GM23338 (cell line): ENCODE results near the gene AAMDC. TPM values are rescaled to one million over a fixed set of nuclear protein-coding genes. Genes with fewer than 3 reads are reported as not detected.

Experiments
- ATAC-seq: fragments of 200-7000 bp; cut with Tn5 transposase; 3 replicates; pipeline ENCODE4 v1.9.1; 2020
- DNase-seq: peaks from one replicate; pipeline ENCODE4 v3.0.0-alpha.2; 2015; ENCODE audit warnings: low spot score
- H2AFZ ChIP-seq: fragments of 200-600 bp; sonication (generic); 2 replicates; pipeline ENCODE4 v1.8.0; 2016; ENCODE audit warnings: antibody characterized with exemption, mild to moderate bottlenecking, moderate library complexity
- H3F3A ChIP-seq: fragments of 200-600 bp; sonication (generic); replicated peaks from 2 replicates; pipeline ENCODE4 v1.8.0; 2017; ENCODE audit warnings: antibody characterized with exemption, mixed run types, low read depth
- H3K27ac ChIP-seq: fragments of 200-600 bp; sonication (generic); 2 replicates; pipeline ENCODE4 v1.6.1; 2016; ENCODE audit warnings: low read depth
- H3K27me3 ChIP-seq: fragments of 200-600 bp; sonication (generic); 2 replicates; pipeline ENCODE4 v1.8.0; 2016; ENCODE audit warnings: mild to moderate bottlenecking, mixed run types, moderate library complexity; ENCODE audit not compliant: insufficient read depth
- H3K36me3 ChIP-seq: fragments of 200-600 bp; sonication (generic); 2 replicates; pipeline ENCODE4 v1.8.0; 2016; ENCODE audit warnings: mild to moderate bottlenecking; ENCODE audit not compliant: insufficient read depth
- H3K4me1 ChIP-seq: fragments of 200-600 bp; sonication (generic); 2 replicates; pipeline ENCODE4 v1.8.0; 2016; ENCODE audit warnings: mild to moderate bottlenecking, moderate library complexity; ENCODE audit not compliant: insufficient read depth
- H3K4me2 ChIP-seq: fragments of 200-600 bp; sonication (generic); 2 replicates; pipeline ENCODE4 v1.7.1; 2017; ENCODE audit warnings: mixed run types
- H3K4me3 ChIP-seq: fragments of 200-600 bp; sonication (generic); 2 replicates; pipeline ENCODE4 v1.6.1; 2016; ENCODE audit warnings: mixed run types
- H3K79me2 ChIP-seq: fragments of 200-600 bp; sonication (generic); replicated peaks from 2 replicates; pipeline ENCODE4 v1.8.0; 2017; ENCODE audit warnings: mild to moderate bottlenecking; ENCODE audit not compliant: insufficient read depth
- H3K9me2 ChIP-seq: fragments of 200-600 bp; sonication (generic); 2 replicates; pipeline ENCODE4 v1.8.0; 2017; ENCODE audit not compliant: insufficient read depth
- H4K20me1 ChIP-seq: fragments of 200-600 bp; sonication (generic); replicated peaks from 2 replicates; pipeline ENCODE4 v1.8.0; 2017; ENCODE audit warnings: mild to moderate bottlenecking; ENCODE audit not compliant: insufficient read depth
- H3K27ac Mint-ChIP-seq: 2 replicates; pipeline ENCODE4 v1.8.0; 2020; ENCODE audit warnings: inconsistent platforms, mild to moderate bottlenecking, moderate library complexity, mixed read lengths
- H3K27me3 Mint-ChIP-seq: 3 replicates; pipeline ENCODE4 v1.8.0; 2022; ENCODE audit warnings: low read depth, mild to moderate bottlenecking, moderate library complexity, mixed read lengths, inconsistent platforms; ENCODE audit not compliant: insufficient read depth, poor library complexity
- H3K36me3 Mint-ChIP-seq: 3 replicates; pipeline ENCODE4 v1.8.0; 2021; ENCODE audit warnings: low read depth, mild to moderate bottlenecking, inconsistent platforms, moderate library complexity, mixed read lengths
- H3K4me1 Mint-ChIP-seq: 3 replicates; pipeline ENCODE4 v1.8.0; 2020; ENCODE audit warnings: mild to moderate bottlenecking, inconsistent platforms, mixed read lengths
- H3K4me3 Mint-ChIP-seq: 3 replicates; pipeline ENCODE4 v1.8.0; 2021; ENCODE audit warnings: moderate library complexity, mild to moderate bottlenecking, inconsistent platforms, mixed read lengths
- H3K9me3 Mint-ChIP-seq: 3 replicates; pipeline ENCODE4 v1.8.0; 2020; ENCODE audit warnings: moderate library complexity, mild to moderate bottlenecking, inconsistent platforms, mixed read lengths
- CREB1 ChIP-seq: fragments of 250-450 bp; sonication (Bioruptor Pico); IDR thresholded peaks from 2 replicates; pipeline ENCODE4 v1.5.0; 2020; ENCODE audit warnings: low read depth, mild to moderate bottlenecking, moderate library complexity
- ETS1 ChIP-seq: IDR thresholded peaks from 2 replicates; pipeline ENCODE4 v1.6.1; 2016; ENCODE audit warnings: antibody characterized with exemption
- EZH2phosphoT487 ChIP-seq: fragments of 200-600 bp; sonication (generic); IDR thresholded peaks from one replicate; pipeline ENCODE4 v1.8.1; 2018; ENCODE audit warnings: antibody characterized with exemption; ENCODE audit not compliant: unreplicated experiment
- JUNB ChIP-seq: IDR thresholded peaks from one replicate; pipeline ENCODE4 v1.6.1; 2016; ENCODE audit warnings: antibody characterized with exemption; ENCODE audit not compliant: unreplicated experiment
- NANOG ChIP-seq: IDR thresholded peaks from 2 replicates; pipeline ENCODE4 v1.6.1; 2016; ENCODE audit warnings: antibody characterized with exemption, borderline replicate concordance
- POLR2AphosphoS5 ChIP-seq: IDR thresholded peaks from 2 replicates; pipeline ENCODE4 v1.6.1; 2016; ENCODE audit warnings: antibody characterized with exemption, low read depth
- REST ChIP-seq: IDR thresholded peaks from one replicate; pipeline ENCODE4 v1.6.1; 2018; ENCODE audit warnings: antibody characterized with exemption; ENCODE audit not compliant: unreplicated experiment
- STAT1 ChIP-seq: IDR thresholded peaks from one replicate; pipeline ENCODE4 v1.6.1; 2016; ENCODE audit warnings: antibody characterized with exemption; ENCODE audit not compliant: unreplicated experiment
- ZNF114 ChIP-seq: fragments of 250-450 bp; sonication (Bioruptor Pico); IDR thresholded peaks from 2 replicates; pipeline ENCODE4 v1.5.0; 2020; ENCODE audit warnings: mild to moderate bottlenecking, moderate library complexity
- polyA plus RNA-seq: library from polyadenylated mRNA; unstranded; fragments of >200 nt; fragmentation: Nextera tagmentation; extraction: Ambion mirVana; gene quantifications from 2 replicates; pipeline ENCODE4 v1.2.1, GENCODE V29; 2016
- total RNA-seq: library from RNA; depleted of rRNA; stranded (reverse); fragments of >200 nt; shearing (Covaris generic); gene quantifications from 2 replicates; pipeline ENCODE4 v1.2.3, GENCODE V29; 2014
- TF ChIP-seq, protein P1 (sequence below), 2 experiments: fragments of 200-600 bp in 1 of 2; sonication (generic) in 1 of 2; conservative IDR thresholded peaks; 2 replicates each; pipeline versions ENCODE4 v1.5.1 to v1.6.1; 2016 to 2017; ENCODE audit warnings: antibody characterized with exemption in 2 of 2, low read depth in 2 of 2, mild to moderate bottlenecking in 2 of 2, moderate library complexity in 1 of 2

The AAMDC gene
- total and polyA plus RNA-seq, 2 experiments from 2014 or later, result 5.3 to 50.2 TPM

DNA sequence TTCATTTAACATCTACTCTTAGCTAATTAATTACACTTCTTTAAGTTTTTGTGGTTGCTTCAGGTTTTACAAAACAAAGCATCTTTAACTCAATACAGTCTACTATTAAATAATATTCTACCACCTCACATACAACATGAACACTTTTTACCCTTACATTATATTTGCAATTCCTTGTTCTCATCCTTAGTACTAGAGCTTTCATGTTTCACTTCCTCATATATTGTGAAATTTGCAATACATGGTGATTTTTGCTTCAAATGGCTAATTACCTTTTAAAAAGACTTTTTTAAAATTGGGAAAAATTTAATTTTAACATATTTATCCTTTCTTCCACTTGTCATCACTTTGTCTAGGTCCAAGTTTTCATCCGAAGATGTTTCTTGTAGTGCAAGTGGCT, 37.9 kb upstream of the AAMDC start (continued):
- no peak for TF ChIP-seq STAT1
- no peak for TF ChIP-seq JUNB
- TF ChIP-seq, protein P1, sequence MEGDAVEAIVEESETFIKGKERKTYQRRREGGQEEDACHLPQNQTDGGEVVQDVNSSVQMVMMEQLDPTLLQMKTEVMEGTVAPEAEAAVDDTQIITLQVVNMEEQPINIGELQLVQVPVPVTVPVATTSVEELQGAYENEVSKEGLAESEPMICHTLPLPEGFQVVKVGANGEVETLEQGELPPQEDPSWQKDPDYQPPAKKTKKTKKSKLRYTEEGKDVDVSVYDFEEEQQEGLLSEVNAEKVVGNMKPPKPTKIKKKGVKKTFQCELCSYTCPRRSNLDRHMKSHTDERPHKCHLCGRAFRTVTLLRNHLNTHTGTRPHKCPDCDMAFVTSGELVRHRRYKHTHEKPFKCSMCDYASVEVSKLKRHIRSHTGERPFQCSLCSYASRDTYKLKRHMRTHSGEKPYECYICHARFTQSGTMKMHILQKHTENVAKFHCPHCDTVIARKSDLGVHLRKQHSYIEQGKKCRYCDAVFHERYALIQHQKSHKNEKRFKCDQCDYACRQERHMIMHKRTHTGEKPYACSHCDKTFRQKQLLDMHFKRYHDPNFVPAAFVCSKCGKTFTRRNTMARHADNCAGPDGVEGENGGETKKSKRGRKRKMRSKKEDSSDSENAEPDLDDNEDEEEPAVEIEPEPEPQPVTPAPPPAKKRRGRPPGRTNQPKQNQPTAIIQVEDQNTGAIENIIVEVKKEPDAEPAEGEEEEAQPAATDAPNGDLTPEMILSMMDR (conservative IDR thresholded peaks at IDR 0.05; ENCODE audit: low read depth in 2 of 2), result no peak
- TF ChIP-seq CREB1, result no peak
- TF ChIP-seq EZH2phosphoT487, result no peak
- TF ChIP-seq REST, result no peak

- H3K4me2 ChIP-seq, result no peak overlapping the region
- peaks cover 29% of the 10 kb centered on the region for H4K20me1 ChIP-seq
- H3K9me2 ChIP-seq, result no peaks in the 10 kb centered on the region; the same call in 1 of the 2 replicates
- H3K4me1 ChIP-seq, result peaks cover 20% of the 10 kb centered on the region
- Mint-ChIP-seq H3K27me3 (peaks cover 7% of the 10 kb centered on the region), H3K4me3 (no peak overlapping the region), H3K4me1 (peaks cover 23% of the 10 kb centered on the region), H3K27ac (no peak overlapping the region), H3K9me3 (no peaks in the 10 kb centered on the region; the same call in 2 of the 3 replicates), H3K36me3 (peaks cover 17% of the 10 kb centered on the region)
- ATAC-seq (no peak), DNase-seq (no peak)
- peaks cover 100% of the 10 kb centered on the region for H3K79me2 ChIP-seq
- H3K27me3 ChIP-seq, result no peaks in the 10 kb centered on the region
- H3K36me3 ChIP-seq, result no peaks in the 10 kb centered on the region
- H3K27ac ChIP-seq, result 0 out of 2 replicates have a peak overlapping the region, but pooled peaks have one; percentile 8
- H2AFZ ChIP-seq, result no peak overlapping the region
- no peaks in the 10 kb centered on the region; the same call in 1 of the 2 replicates for H3F3A ChIP-seq
- H3K4me3 ChIP-seq, result no peak overlapping the region
- TF ChIP-seq, protein P1 (conservative IDR thresholded peaks at IDR 0.05; ENCODE audit: low read depth in 2 of 2), result no peak
- TF ChIP-seq ETS1, result no peak
- TF ChIP-seq POLR2AphosphoS5, result no peak
- TF ChIP-seq JUNB, result no peak
- no peak for TF ChIP-seq ZNF114 (CRISPR knock-in tag)
- no peak for TF ChIP-seq STAT1
- TF ChIP-seq NANOG, result no peak
- TF ChIP-seq EZH2phosphoT487, result no peak
Observed at GRCh38 chr11:77784572-77784971, 36.4 kb upstream of the AAMDC start.
